OCI-LY7 (cell line): Measurements from ENCODE around the gene OPCML.

Experiments
- CTCF ChIP-seq: fragments of 200-600 bp; sonication (generic); conservative IDR thresholded peaks from 2 replicates; pipeline ENCODE4 v1.5.1; 2014; ENCODE audit warnings: mild to moderate bottlenecking, antibody characterized with exemption, low read length, moderate library complexity, mixed read lengths
- EZH2phosphoT487 ChIP-seq: fragments of 200-600 bp; sonication (generic); IDR thresholded peaks from 2 replicates; pipeline ENCODE4 v1.6.1; 2018; ENCODE audit warnings: low read depth, borderline replicate concordance, mild to moderate bottlenecking, mixed run types, antibody characterized with exemption, low read length, moderate library complexity, mixed read lengths

GRCh38 chr11:133563505-133564025 is 31.3 kb upstream of the OPCML start:
- no peak for TF ChIP-seq CTCF
- no peak for TF ChIP-seq EZH2phosphoT487
